MM.1S (cell line): ENCODE data around the gene GHSR.

Experiments used
- DNase-seq: peaks from one replicate; pipeline ENCODE4 v3.0.0-alpha.2; 2015
- H2AFZ ChIP-seq: fragments of 300-600 bp; sonication (generic); 2 replicates; pipeline ENCODE4 v1.6.0; 2016; ENCODE audit warnings: antibody characterized with exemption, low read length
- H3F3A ChIP-seq: fragments of 300-600 bp; sonication (generic); 2 replicates; pipeline ENCODE4 v1.6.1; 2016; ENCODE audit warnings: mild to moderate bottlenecking, antibody characterized with exemption, low read length, moderate library complexity, mixed read lengths; ENCODE audit not compliant: insufficient read depth
- H3K27ac ChIP-seq: fragments of 300-600 bp; sonication (generic); 2 replicates; pipeline ENCODE4 v1.5.1; 2016; ENCODE audit warnings: mild to moderate bottlenecking, low read length
- H3K27me3 ChIP-seq: fragments of 300-600 bp; sonication (generic); replicated peaks from 2 replicates; pipeline ENCODE4 v1.6.0; 2016; ENCODE audit warnings: low read length; ENCODE audit not compliant: insufficient read depth
- H3K36me3 ChIP-seq: fragments of 300-600 bp; sonication (generic); replicated peaks from 2 replicates; pipeline ENCODE4 v1.6.1; 2016; ENCODE audit warnings: mild to moderate bottlenecking, low read length, mixed read lengths; ENCODE audit not compliant: insufficient read depth
- H3K4me1 ChIP-seq: fragments of 300-600 bp; sonication (generic); 2 replicates; pipeline ENCODE4 v1.6.1; 2016; ENCODE audit warnings: low read length, mixed read lengths
- H3K4me2 ChIP-seq: fragments of 300-600 bp; sonication (generic); 2 replicates; pipeline ENCODE4 v1.6.0; 2016; ENCODE audit warnings: low read depth, low read length
- H3K4me3 ChIP-seq: fragments of 300-600 bp; sonication (generic); 2 replicates; pipeline ENCODE4 v1.5.1; 2016; ENCODE audit warnings: low read length, mixed read lengths
- H3K79me2 ChIP-seq: fragments of 300-600 bp; sonication (generic); 2 replicates; pipeline ENCODE4 v1.6.1; 2016; ENCODE audit warnings: mixed run types, low read length, mixed read lengths
- H3K9ac ChIP-seq: fragments of 300-600 bp; sonication (generic); 2 replicates; pipeline ENCODE4 v1.6.1; 2016; ENCODE audit warnings: low read length, mixed read lengths
- H3K9me2 ChIP-seq: fragments of 300-600 bp; sonication (generic); replicated peaks from 2 replicates; pipeline ENCODE4 v1.6.1; 2016; ENCODE audit warnings: mild to moderate bottlenecking, low read length, mixed read lengths; ENCODE audit not compliant: insufficient read depth
- H3K9me3 ChIP-seq: fragments of 300-600 bp; sonication (generic); replicated peaks from 2 replicates; pipeline ENCODE4 v1.6.1; 2016; ENCODE audit warnings: mild to moderate bottlenecking, low read length, mixed read lengths; ENCODE audit not compliant: insufficient read depth
- H4K20me1 ChIP-seq: fragments of 300-600 bp; sonication (generic); 2 replicates; pipeline ENCODE4 v1.6.1; 2016; ENCODE audit warnings: mild to moderate bottlenecking, low read length, moderate library complexity, mixed read lengths; ENCODE audit not compliant: insufficient read depth
- CTCF ChIP-seq: fragments of 300-600 bp; sonication (generic); IDR thresholded peaks from 2 replicates; pipeline ENCODE4 v1.5.1; 2016; ENCODE audit warnings: antibody characterized with exemption, low read length, mixed read lengths
- EZH2 ChIP-seq: fragments of 300-600 bp; sonication (generic); optimal IDR thresholded peaks from 2 replicates; pipeline ENCODE3; 2017; ENCODE audit warnings: low read depth, mild to moderate bottlenecking, antibody characterized with exemption, low read length, mixed read lengths
- EZH2phosphoT487 ChIP-seq: fragments of 300-600 bp; sonication (generic); IDR thresholded peaks from 2 replicates; pipeline ENCODE4 v1.6.1; 2018; ENCODE audit warnings: antibody characterized with exemption, low read length

GHSR gene

GRCh38 chr3:172441581-172441980 lies 6.7 kb downstream of the GHSR start:
- Histone ChIP-seq H3K4me1 (no peaks in the 10 kb centered on the region), H3K9me3 (no peaks in the 10 kb centered on the region), H3K9me2 (no peaks in the 10 kb centered on the region), H4K20me1 (no peaks in the 10 kb centered on the region), H3K36me3 (no peaks in the 10 kb centered on the region), H3K9ac (no peak overlapping the region), H3K79me2 (no peaks in the 10 kb centered on the region), H3K4me2 (no peak overlapping the region), H3K4me3 (no peak overlapping the region), H2AFZ (no peak overlapping the region), H3F3A (no peaks in the 10 kb centered on the region), H3K27ac (no peak overlapping the region), H3K27me3 (no peaks in the 10 kb centered on the region)
- no peak for DNase-seq
- TF ChIP-seq CTCF (no peak), EZH2 (no peak), EZH2phosphoT487 (no peak)

GRCh38 chr3:172438186-172438585 lies 10.1 kb downstream of the GHSR start:
- H3K9me2 ChIP-seq: no peaks in the 10 kb centered on the region
- no peaks in the 10 kb centered on the region for H3K79me2 ChIP-seq
- no peaks in the 10 kb centered on the region for H3K36me3 ChIP-seq
- no peaks in the 10 kb centered on the region for H3F3A ChIP-seq
- no peak overlapping the region for H2AFZ ChIP-seq
- H3K27ac ChIP-seq: no peak overlapping the region
- H4K20me1 ChIP-seq: no peaks in the 10 kb centered on the region
- H3K4me1 ChIP-seq: no peaks in the 10 kb centered on the region
- H3K4me2 ChIP-seq: no peak overlapping the region
- no peak for DNase-seq
- no peak overlapping the region for H3K9ac ChIP-seq
- no peaks in the 10 kb centered on the region for H3K9me3 ChIP-seq
- TF ChIP-seq CTCF (no peak), EZH2 (no peak), EZH2phosphoT487 (no peak)
- no peaks in the 10 kb centered on the region for H3K27me3 ChIP-seq
- H3K4me3 ChIP-seq: no peak overlapping the region

- Histone ChIP-seq H3K27me3 (no peaks in the 10 kb centered on the region), H3K36me3 (no peaks in the 10 kb centered on the region), H4K20me1 (no peaks in the 10 kb centered on the region), H3K9me3 (no peaks in the 10 kb centered on the region), H3K4me2 (no peak overlapping the region), H3K27ac (no peak overlapping the region), H3K79me2 (no peaks in the 10 kb centered on the region), H3F3A (no peaks in the 10 kb centered on the region), H2AFZ (no peak overlapping the region), H3K4me1 (no peaks in the 10 kb centered on the region), H3K4me3 (no peak overlapping the region), H3K9me2 (no peaks in the 10 kb centered on the region), H3K9ac (no peak overlapping the region)
- TF ChIP-seq EZH2 (no peak), CTCF (no peak), EZH2phosphoT487 (no peak)
- DNase-seq: no peak
Measured at GRCh38 chr3:172437713-172438112, 10.5 kb downstream of the GHSR start.
